ENCODE results near the gene FLVCR2. TPM values are rescaled to one million over a fixed set of nuclear protein-coding genes. Genes with fewer than 3 reads are reported as not detected.
"Not testable (repeated sequence)": the region's sequence is repeated elsewhere in the genome, so short reads cannot be mapped to it uniquely, and the experiment has no call there.

Gene FLVCR2
- total RNA-seq, 1 experiment from 2014 or later: 12.4 TPM

DNA sequence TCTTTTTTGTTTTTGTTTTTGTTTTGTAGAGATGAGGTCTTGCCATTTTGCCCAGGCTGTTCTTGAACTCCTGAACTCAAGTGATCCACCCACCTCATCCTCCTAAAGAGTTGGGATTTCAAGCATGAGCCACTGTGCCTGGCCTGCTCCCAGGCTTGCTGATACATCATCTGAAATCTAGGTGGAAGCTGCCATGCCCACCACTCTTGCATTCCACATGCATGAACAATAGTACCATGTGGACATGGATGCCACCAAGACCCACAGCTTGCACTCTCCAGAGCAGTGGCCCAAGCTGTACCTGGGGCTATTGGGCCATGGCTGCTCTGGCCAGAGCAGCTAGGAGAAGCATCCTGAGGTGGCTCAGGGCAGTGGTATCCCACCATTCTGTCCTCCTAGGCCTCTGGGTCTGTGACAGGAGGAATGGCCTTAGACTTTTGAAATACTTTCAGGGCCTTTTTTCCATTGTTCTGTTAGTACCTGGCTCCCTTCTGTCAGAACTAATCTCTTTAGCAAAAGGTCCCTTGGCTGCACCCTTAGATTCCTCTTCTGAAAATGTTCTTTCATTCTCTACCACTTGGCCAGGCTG, 13.7 kb downstream of the FLVCR2 start:
- Histone ChIP-seq H4K20me1 (ENCODE audit: insufficient read depth) (no peaks in the 10 kb centered on the region), H3K27me3 (ENCODE audit: insufficient read depth, low read depth) (no peaks in the 10 kb centered on the region), H3K9me3 (ENCODE audit: insufficient read depth, low read depth) (peaks cover 11% of the 10 kb centered on the region), H3K4me1 (replicated peaks; ENCODE audit: insufficient read depth) (no peaks in the 10 kb centered on the region), H3K27ac (no peak overlapping the region), H2AFZ (no peak overlapping the region), H3K9me2 (ENCODE audit: insufficient read depth) (no peaks in the 10 kb centered on the region), H3K4me2 (no peak overlapping the region), H3F3A (ENCODE audit: insufficient read depth, low read depth) (no peaks in the 10 kb centered on the region), H3K4me3 (no peak overlapping the region), H3K79me2 (ENCODE audit: low read depth) (no peaks in the 10 kb centered on the region), H3K36me3 (ENCODE audit: low read depth) (no peaks in the 10 kb centered on the region)
- intact Hi-C loops (cut with micrococcal nuclease; ENCODE audit: unreplicated experiment): no loop called here
- TF ChIP-seq EZH2 (IDR thresholded peaks at IDR 0.05; ENCODE audit: low read depth) (no peak), CTCF (conservative IDR thresholded peaks at IDR 0.05) (no peak)
- ChIA-PET POLR2A (ENCODE audit: unreplicated experiment) (interaction anchor here (0.7 kb wide), 1 partner anchor 540 kb away, joined by 4 read pairs; no protein-coding TSS in a partner anchor), CTCF (no interaction called here)
- DNase-seq: no peak
- BruUV-seq (replicated peaks): no TSS peak

GRCh38 chr14:75595226-75595625, 16.8 kb downstream of the FLVCR2 start:
- Histone ChIP-seq H3F3A (ENCODE audit: insufficient read depth, low read depth) (no peaks in the 10 kb centered on the region), H4K20me1 (ENCODE audit: insufficient read depth) (no peaks in the 10 kb centered on the region), H3K27me3 (ENCODE audit: insufficient read depth, low read depth) (no peaks in the 10 kb centered on the region), H3K4me1 (replicated peaks; ENCODE audit: insufficient read depth) (no peaks in the 10 kb centered on the region), H3K79me2 (ENCODE audit: low read depth) (no peaks in the 10 kb centered on the region), H3K9me2 (ENCODE audit: insufficient read depth) (no peaks in the 10 kb centered on the region), H3K9me3 (ENCODE audit: insufficient read depth, low read depth) (peaks cover 11% of the 10 kb centered on the region), H3K36me3 (ENCODE audit: low read depth) (no peaks in the 10 kb centered on the region), H3K4me2 (no peak overlapping the region), H3K4me3 (no peak overlapping the region), H2AFZ (no peak overlapping the region), H3K27ac (no peak overlapping the region)
- no TSS peak for BruUV-seq (replicated peaks)
- DNase-seq: no peak
- TF ChIP-seq CTCF (conservative IDR thresholded peaks at IDR 0.05): no peak
- no peak for TF ChIP-seq EZH2 (IDR thresholded peaks at IDR 0.05; ENCODE audit: low read depth)
- ChIA-PET POLR2A (ENCODE audit: unreplicated experiment) (no interaction called here), CTCF (no interaction called here)
- intact Hi-C loops (cut with micrococcal nuclease; ENCODE audit: unreplicated experiment): no loop called here

DNA sequence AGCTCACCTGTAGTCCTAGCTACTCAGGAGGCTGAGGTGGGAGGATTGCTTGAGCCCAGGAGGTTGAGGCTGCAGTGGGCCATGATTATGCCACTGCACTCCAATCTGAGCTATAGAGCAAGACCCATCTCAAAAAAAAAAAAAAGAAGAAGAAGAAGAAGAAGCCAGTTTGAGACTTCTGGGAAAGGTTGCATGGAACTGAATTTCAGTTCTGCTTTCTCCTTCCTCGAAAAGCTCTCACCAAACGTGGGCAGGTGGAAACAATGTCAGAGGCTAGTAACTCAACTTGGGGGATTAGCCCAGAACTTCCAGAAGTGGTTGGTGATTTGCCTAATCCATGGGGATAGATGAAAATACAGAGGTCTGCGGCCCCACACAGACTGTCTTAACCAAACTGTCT, 18.7 kb downstream of the FLVCR2 start:
- TF ChIP-seq CTCF (conservative IDR thresholded peaks at IDR 0.05): no peak
- TF ChIP-seq EZH2 (IDR thresholded peaks at IDR 0.05; ENCODE audit: low read depth): no peak
- no peak overlapping the region for H2AFZ ChIP-seq
- BruUV-seq (replicated peaks): no TSS peak
- ChIA-PET CTCF (no interaction called here), POLR2A (ENCODE audit: unreplicated experiment) (no interaction called here)
- no peak overlapping the region for H3K4me3 ChIP-seq
- no peaks in the 10 kb centered on the region for H3F3A ChIP-seq (ENCODE audit: insufficient read depth, low read depth)
- H3K4me2 ChIP-seq: no peak overlapping the region
- no peaks in the 10 kb centered on the region for H3K79me2 ChIP-seq (ENCODE audit: low read depth)
- no peaks in the 10 kb centered on the region for H3K27me3 ChIP-seq (ENCODE audit: insufficient read depth, low read depth)
- no peak for DNase-seq
- no peaks in the 10 kb centered on the region for H3K4me1 ChIP-seq (replicated peaks; ENCODE audit: insufficient read depth)
- no peaks in the 10 kb centered on the region for H4K20me1 ChIP-seq (ENCODE audit: insufficient read depth)
- H3K9me3 ChIP-seq (ENCODE audit: insufficient read depth, low read depth): peaks cover 8% of the 10 kb centered on the region; the same call in 1 of the 2 replicates
- H3K36me3 ChIP-seq (ENCODE audit: low read depth): no peaks in the 10 kb centered on the region
- H3K9me2 ChIP-seq (ENCODE audit: insufficient read depth): no peaks in the 10 kb centered on the region
- intact Hi-C loops (cut with micrococcal nuclease; ENCODE audit: unreplicated experiment): no loop called here
- H3K27ac ChIP-seq: no peak overlapping the region

DNA sequence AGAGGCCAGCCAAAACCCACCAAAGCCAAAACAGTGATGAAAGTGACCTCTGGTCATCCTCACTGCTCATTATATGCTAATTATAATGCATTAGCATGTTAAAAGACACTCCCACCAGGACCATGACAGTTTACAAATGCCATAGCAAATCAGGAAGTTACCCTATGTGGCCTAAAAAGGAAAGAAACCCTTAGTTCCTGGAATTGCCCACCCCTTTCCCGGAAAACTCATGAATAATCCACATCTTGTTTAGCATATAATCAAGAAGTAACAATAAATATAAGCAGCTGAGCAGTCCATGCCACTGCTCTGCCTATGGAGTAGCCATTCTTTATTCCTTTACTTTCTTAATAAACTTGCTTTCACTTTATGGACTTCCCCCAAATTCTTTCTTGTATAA, 21.7 kb downstream of the FLVCR2 start:
- H3K79me2 ChIP-seq (ENCODE audit: low read depth); H3K4me1 ChIP-seq (replicated peaks; ENCODE audit: insufficient read depth); H3K27ac ChIP-seq; H3K27me3 ChIP-seq (ENCODE audit: insufficient read depth, low read depth); H2AFZ ChIP-seq; CTCF ChIA-PET; intact Hi-C loops (cut with micrococcal nuclease; ENCODE audit: unreplicated experiment); DNase-seq; H3K4me3 ChIP-seq; H3K9me2 ChIP-seq (ENCODE audit: insufficient read depth); H3K9me3 ChIP-seq (ENCODE audit: insufficient read depth, low read depth); POLR2A ChIA-PET (ENCODE audit: unreplicated experiment); H4K20me1 ChIP-seq (ENCODE audit: insufficient read depth); H3K36me3 ChIP-seq (ENCODE audit: low read depth); H3K4me2 ChIP-seq; BruUV-seq (replicated peaks); H3F3A ChIP-seq (ENCODE audit: insufficient read depth, low read depth): not testable (repeated sequence)

DNA sequence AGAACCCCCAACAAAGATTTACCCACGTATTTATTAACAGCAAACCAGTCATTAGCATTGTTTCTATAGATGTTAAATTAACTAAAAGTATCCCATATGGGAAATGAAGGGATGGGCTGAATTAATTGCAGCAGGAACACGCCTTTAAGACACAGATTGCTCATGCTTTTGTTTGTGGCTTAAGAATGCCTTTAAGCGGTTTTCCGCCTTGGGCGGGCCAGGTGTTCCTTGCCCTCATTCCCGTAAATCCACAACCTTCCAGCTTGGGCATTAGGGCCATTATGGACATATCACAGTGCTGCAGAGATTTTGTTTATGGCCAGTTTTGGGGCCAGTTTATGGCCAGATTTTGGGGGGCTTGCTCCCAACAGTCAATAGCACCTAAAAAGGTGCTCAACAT, 22.6 kb downstream of the FLVCR2 start:
- POLR2A ChIA-PET (ENCODE audit: unreplicated experiment); intact Hi-C loops (cut with micrococcal nuclease; ENCODE audit: unreplicated experiment); CTCF ChIA-PET; H3K9me3 ChIP-seq (ENCODE audit: insufficient read depth, low read depth); BruUV-seq (replicated peaks); H3K27ac ChIP-seq; H3K4me3 ChIP-seq; H3K36me3 ChIP-seq (ENCODE audit: low read depth); H3K27me3 ChIP-seq (ENCODE audit: insufficient read depth, low read depth); H2AFZ ChIP-seq; H3K4me2 ChIP-seq; H3K9me2 ChIP-seq (ENCODE audit: insufficient read depth); H3K79me2 ChIP-seq (ENCODE audit: low read depth); H3K4me1 ChIP-seq (replicated peaks; ENCODE audit: insufficient read depth); H4K20me1 ChIP-seq (ENCODE audit: insufficient read depth); H3F3A ChIP-seq (ENCODE audit: insufficient read depth, low read depth); DNase-seq: not testable (repeated sequence)

All from PC-9 (cell line).